Muscle of leg (tissue), 11 donors: ENCODE results near the gene PHF21A. TPM values are rescaled to one million over a fixed set of nuclear protein-coding genes. Genes with fewer than 3 reads are reported as not detected.
A peak's percentile ranks its signal among the peaks of the same experiment; 100 is the strongest.

Source experiments
- DNase-seq: peaks from one replicate; pipeline ENCODE4 v3.0.0; 2013
- H3K27ac ChIP-seq: one replicate; pipeline ENCODE4 v1.5.1; 2013; ENCODE audit warnings: mild to moderate bottlenecking, low read length, control low read depth
- H3K27me3 ChIP-seq: one replicate; pipeline ENCODE4 v1.6.1; 2013; ENCODE audit warnings: low read length; ENCODE audit not compliant: control insufficient read depth, insufficient read depth
- H3K36me3 ChIP-seq: one replicate; pipeline ENCODE4 v1.6.1; 2013; ENCODE audit warnings: low read length; ENCODE audit not compliant: control insufficient read depth, insufficient read depth
- H3K4me1 ChIP-seq: one replicate; pipeline ENCODE4 v1.6.1; 2013; ENCODE audit warnings: low read length; ENCODE audit not compliant: control insufficient read depth, insufficient read depth
- H3K4me3 ChIP-seq: one replicate; pipeline ENCODE4 v1.5.1; 2013; ENCODE audit warnings: low read length, control low read depth
- H3K9me3 ChIP-seq: replicated peaks from 2 replicates; pipeline ENCODE4 v1.6.1; 2013; ENCODE audit warnings: low read depth, low read length; ENCODE audit not compliant: control insufficient read depth
- WGBS: methylation state at CpG from one replicate; pipeline ENCODE4 v1.1.5; 2013; ENCODE audit warnings: missing lambda C conversion rate; ENCODE audit not compliant: insufficient coverage; 5-methylcytosine and 5-hydroxymethylcytosine counted together
- polyA plus RNA-seq, 8 donors: library from polyadenylated mRNA; unstranded; fragments of 120-200 nt; gene quantifications; one replicate each; pipeline versions ENCODE4 v1.2.1 to v1.2.3, GENCODE V29; 2013; ENCODE audit warnings: inconsistent platforms in 1 of 8, low replicate concordance in 1 of 8; ENCODE audit not compliant: insufficient read length in 8 of 8, insufficient read depth in 1 of 8
- total RNA-seq: library from RNA; stranded (reverse); fragments of 120-200 nt; gene quantifications from one replicate; pipeline ENCODE4 v1.2.4, GENCODE V29; 2013

PHF21A gene
- total and polyA plus RNA-seq, 9 donors, result 21.4 to 44.4 (median 32.0) TPM

DNA sequence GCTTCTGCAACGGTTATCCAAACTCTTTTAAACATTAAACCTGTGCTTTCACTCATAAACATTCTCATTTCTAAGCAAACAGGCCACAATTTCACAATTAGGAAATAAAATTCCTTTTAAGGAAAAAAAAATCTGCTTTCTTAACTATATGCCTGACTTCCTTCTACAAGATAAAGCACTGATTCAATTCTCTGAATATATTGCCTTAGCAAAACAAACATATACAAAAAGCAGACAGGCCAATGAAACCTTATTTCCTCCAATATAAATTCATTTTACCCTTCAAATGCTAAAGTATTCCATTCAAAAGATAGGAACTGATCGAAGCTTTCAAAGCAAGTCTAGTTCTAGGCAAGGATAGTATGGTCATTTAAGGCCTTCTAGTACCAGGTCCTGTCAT is 76.7 kb downstream of the PHF21A start:
- DNase-seq, result no peak
- Histone ChIP-seq H3K4me3 (no peak overlapping the region), H3K4me1 (peaks cover 8% of the 10 kb centered on the region), H3K27me3 (no peaks in the 10 kb centered on the region), H3K27ac (no peak overlapping the region), H3K9me3 (no peaks in the 10 kb centered on the region), H3K36me3 (no peaks in the 10 kb centered on the region)
- no CpG with 5 or more reads among the region's 2 CpGs for WGBS

DNA sequence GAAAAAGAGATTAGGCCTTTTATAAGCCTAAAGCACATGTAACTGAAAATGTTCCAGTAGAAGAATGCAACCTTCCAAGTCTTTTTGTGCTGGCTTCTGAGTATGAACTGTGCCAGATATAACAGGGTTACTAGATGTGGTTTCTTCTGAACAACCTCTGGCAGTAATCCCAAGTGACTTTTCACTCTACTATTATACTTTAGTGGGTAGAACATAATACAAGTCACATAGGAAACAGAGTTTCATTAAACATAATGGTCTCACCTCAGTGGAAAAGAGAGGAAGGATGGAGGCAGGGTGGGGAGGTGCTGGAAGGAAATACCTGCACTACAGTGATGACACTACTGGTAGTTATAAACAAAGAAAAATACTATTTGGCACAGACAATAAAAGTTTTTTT is 81.3 kb downstream of the PHF21A start:
- no peak overlapping the region for H3K4me3 ChIP-seq
- H3K27ac ChIP-seq, result no peak overlapping the region
- no peaks in the 10 kb centered on the region for H3K27me3 ChIP-seq
- DNase-seq, result peak; percentile 41
- no peaks in the 10 kb centered on the region for H3K36me3 ChIP-seq
- H3K4me1 ChIP-seq, result no peaks in the 10 kb centered on the region
- no peaks in the 10 kb centered on the region for H3K9me3 ChIP-seq

DNA sequence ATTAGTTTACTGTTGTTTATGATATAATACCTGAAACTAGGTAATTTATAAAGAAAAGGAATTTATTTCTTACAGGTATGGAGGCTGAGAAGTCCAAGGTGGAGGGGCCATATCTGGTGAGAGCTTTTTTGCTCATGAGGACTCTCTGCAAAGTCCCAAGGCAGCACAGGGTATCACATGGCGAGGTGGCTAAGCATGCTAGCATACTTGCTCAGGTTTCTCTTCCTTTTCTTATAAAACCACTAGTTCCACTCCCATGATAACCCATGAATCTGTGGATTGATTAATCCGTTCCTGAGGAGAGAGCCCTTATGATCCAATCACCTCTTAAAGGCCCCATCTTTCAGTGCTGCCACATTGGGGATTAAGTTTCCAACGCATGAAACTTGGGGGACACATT is 82.7 kb downstream of the PHF21A start:
- no peak for DNase-seq
- H3K36me3 ChIP-seq, result no peaks in the 10 kb centered on the region
- no peaks in the 10 kb centered on the region for H3K9me3 ChIP-seq
- no peak overlapping the region for H3K4me3 ChIP-seq
- no peak overlapping the region for H3K27ac ChIP-seq
- no peaks in the 10 kb centered on the region for H3K27me3 ChIP-seq
- H3K4me1 ChIP-seq, result no peaks in the 10 kb centered on the region
- 90% methylated on average over 2 of the region's 3 CpGs for WGBS

DNA sequence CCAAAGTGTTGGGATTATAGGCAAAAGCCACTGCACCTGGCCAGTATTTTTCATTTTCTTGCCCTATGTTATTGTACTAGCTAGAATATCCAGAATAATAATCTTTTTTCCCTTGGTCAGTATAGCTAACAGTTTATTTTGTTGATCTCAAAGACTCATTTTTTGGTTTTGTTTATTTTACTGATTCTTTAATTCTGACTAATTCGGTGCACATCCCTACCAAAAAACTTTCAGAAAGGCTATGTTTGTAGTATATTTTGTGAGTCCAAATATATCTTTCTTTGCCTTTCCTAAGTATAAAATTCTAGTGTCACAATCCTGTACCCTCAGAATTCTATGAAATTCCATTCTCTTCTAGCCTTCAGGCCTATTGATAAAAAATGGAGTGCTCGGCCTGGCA is 84.3 kb downstream of the PHF21A start:
- WGBS, result 83% methylated on average over 1 of the region's 2 CpGs
- Histone ChIP-seq H3K27ac (no peak overlapping the region), H3K36me3 (no peaks in the 10 kb centered on the region), H3K9me3 (no peaks in the 10 kb centered on the region), H3K4me1 (no peaks in the 10 kb centered on the region), H3K27me3 (no peaks in the 10 kb centered on the region), H3K4me3 (no peak overlapping the region)
- no peak for DNase-seq

DNA sequence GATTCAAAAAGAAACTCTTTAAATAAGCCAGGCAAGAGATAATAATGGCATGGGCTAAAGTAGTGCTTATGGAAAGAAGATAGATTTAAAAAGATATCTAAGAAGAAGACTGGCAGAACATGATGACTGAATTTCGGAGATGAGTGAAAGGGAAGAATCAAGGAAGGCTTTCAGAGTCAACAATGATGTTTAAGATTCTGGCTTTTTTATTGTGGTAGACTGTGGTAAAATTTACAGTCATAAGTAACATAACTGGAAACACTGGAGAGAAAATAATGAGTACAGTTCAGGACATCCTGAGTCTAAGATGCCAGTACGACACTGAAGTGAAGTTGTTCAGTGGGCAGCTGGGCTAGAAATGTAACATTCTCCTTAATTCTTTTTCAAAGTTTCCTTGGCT is 85.2 kb downstream of the PHF21A start:
- Histone ChIP-seq H3K27ac (no peak overlapping the region), H3K9me3 (no peaks in the 10 kb centered on the region), H3K4me1 (no peaks in the 10 kb centered on the region), H3K4me3 (no peak overlapping the region), H3K27me3 (no peaks in the 10 kb centered on the region), H3K36me3 (no peaks in the 10 kb centered on the region)
- WGBS, result 80% methylated on average over 1 of the region's 2 CpGs
- DNase-seq, result no peak

DNA sequence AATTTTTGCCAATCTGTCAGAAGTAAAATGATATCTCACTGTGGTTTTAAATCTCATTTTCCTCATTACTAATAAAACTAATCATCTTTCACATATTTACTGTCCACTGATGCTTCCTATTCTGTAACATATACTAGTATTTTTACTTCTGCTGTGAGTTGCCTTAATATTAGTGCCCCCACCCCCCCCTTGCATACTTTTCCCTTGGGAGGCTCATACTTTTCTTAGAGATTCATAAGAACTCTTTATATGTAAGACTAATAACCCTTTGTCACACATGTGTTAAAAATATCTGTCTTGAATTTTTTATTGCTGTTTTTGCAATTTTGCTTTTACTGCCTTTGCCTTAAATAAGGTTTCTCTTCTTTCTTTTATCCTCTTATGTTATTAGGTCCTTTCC is 87.2 kb downstream of the PHF21A start:
- H3K27ac ChIP-seq, result no peak overlapping the region
- no peak overlapping the region for H3K4me3 ChIP-seq
- H3K27me3 ChIP-seq, result no peaks in the 10 kb centered on the region
- no peak for DNase-seq
- no peaks in the 10 kb centered on the region for H3K4me1 ChIP-seq
- H3K9me3 ChIP-seq, result no peaks in the 10 kb centered on the region
- H3K36me3 ChIP-seq, result no peaks in the 10 kb centered on the region

DNA sequence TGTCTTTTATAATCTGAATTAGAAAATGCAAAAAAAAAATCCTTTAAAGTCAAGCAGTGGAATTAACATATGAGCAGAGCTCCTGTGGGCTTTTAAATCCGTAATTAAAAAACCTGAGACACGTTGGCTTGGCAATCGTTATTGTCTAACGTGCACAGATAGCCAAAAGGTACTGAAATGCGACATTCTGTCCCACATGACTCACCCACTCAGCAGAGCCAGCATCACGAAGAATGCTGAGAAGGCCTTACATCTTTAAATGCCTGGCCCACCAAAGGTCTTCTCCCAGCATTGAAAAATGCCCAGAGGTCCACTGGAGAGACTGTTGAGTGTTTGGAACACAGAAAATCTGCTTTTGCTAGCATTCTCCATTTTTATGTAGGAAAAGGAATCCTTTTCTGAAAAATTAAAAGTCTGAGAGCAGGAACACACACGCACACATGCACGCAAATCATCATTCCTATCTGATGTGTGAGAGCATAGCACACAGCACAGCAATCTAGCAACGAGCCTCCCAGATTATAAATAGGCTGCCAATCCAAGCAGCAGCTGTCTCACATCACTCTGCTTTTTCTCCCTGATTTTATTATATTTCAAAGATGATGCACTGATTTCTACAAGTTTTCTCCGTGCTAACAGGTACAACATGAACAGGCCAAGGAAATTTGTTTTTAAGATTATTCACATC is 94.5 kb downstream of the PHF21A start:
- Histone ChIP-seq H3K4me1 (peaks cover 4% of the 10 kb centered on the region), H3K4me3 (no peak overlapping the region), H3K36me3 (no peaks in the 10 kb centered on the region), H3K9me3 (no peaks in the 10 kb centered on the region), H3K27ac (no peak overlapping the region), H3K27me3 (no peaks in the 10 kb centered on the region)
- WGBS, result 44% methylated on average over 7 of the region's 10 CpGs
- DNase-seq, result peak; percentile 38

DNA sequence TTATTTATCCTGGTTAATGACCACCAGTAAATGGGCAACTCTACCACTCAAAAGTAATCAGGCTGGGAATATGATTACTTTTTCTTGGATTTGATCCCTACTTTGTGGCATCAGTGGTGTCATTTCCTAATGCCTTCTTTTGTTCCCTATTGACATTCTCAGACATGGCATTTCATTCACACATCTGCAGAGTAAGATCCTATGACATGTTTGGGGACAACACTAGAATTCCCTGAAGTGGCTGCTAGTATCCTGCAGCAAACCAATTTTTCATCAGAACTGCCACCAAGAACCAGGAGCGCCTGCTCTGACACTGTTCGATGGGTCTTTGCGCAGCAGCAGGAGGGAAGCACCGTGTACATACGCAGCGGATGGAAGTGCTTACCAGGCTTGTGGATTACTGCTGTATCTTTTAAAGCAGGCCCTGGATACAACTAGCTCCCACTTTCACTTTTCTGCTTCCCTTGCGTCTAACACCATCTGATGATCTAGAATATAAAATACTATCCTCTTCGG is 101.1 kb downstream of the PHF21A start:
- H3K4me3 ChIP-seq, result no peak overlapping the region
- no peaks in the 10 kb centered on the region for H3K27me3 ChIP-seq
- no peaks in the 10 kb centered on the region for H3K4me1 ChIP-seq
- no peak overlapping the region for H3K27ac ChIP-seq
- no peaks in the 10 kb centered on the region for H3K9me3 ChIP-seq
- no peak for DNase-seq
- 100% methylated on average over 1 of the region's 8 CpGs for WGBS
- peaks cover 5% of the 10 kb centered on the region for H3K36me3 ChIP-seq

DNA sequence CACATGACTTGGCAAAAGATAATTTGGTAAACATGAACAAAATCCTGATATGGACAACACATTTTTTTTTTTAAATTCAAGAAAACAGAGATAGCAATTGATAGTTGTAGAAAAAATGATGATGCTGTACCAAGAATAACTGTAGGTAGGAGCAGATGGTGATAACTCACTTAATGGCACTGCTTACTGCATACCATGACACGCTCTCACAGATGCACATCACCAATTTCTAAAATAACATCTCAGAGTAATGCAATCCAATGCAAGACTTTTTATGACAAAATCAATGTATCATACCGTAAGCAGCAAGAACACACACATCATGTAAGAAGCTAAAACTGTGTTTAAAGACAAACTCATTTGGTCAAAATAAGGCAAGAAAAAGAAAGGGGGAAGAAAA is 102.6 kb downstream of the PHF21A start:
- Histone ChIP-seq H3K27me3 (no peaks in the 10 kb centered on the region), H3K36me3 (peaks cover 5% of the 10 kb centered on the region), H3K27ac (no peak overlapping the region), H3K9me3 (peaks cover 3% of the 10 kb centered on the region), H3K4me1 (no peaks in the 10 kb centered on the region), H3K4me3 (no peak overlapping the region)
- WGBS, result 80% methylated on average over 1 of the region's 2 CpGs
- DNase-seq, result no peak

DNA sequence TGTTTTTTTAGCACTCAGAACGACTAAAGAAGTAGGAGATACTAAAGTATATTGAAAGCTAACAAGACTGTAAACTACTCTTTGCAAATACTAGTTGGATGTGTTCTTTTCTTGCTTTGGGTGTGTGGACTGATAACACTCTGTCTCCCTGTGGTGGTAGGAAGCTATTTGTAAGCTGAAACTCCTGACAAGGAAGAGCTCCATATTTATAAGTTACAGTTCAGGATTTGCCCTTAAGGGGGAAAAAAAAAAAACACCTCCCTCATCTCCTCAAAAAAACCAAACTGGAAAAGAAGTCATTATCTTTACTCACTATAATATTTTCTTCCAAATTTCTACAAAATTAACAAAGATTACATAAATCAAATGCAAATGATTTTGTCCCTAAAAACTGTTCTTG is 103.9 kb downstream of the PHF21A start:
- no peaks in the 10 kb centered on the region for H3K4me1 ChIP-seq
- peaks cover 3% of the 10 kb centered on the region for H3K9me3 ChIP-seq
- H3K27me3 ChIP-seq, result no peaks in the 10 kb centered on the region
- H3K36me3 ChIP-seq, result peaks cover 5% of the 10 kb centered on the region
- WGBS, result no CpG with 5 or more reads among the region's 1 CpG
- no peak for DNase-seq
- H3K4me3 ChIP-seq, result no peak overlapping the region
- H3K27ac ChIP-seq, result no peak overlapping the region

DNA sequence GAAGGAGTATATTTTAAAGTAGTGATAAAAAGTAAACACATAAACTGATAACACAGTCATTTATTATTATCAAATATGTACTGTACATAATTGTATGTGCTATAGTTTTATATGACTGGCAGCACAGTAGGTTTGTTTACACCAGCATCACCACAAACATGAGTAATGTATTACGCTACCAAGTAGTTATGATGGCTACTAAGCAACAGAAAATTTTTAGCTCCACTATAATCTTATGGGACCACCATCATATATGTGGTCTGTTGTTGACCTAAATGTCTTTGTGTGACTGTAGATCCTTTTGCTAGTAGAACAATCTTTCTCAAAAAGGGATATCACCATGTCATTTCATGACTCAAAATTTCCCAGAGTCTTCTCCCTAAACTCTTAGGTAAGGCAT is 105.3 kb downstream of the PHF21A start:
- H3K36me3 ChIP-seq, result peaks cover under 1% of the 10 kb centered on the region
- whole genome bisulfite sequencing, result no CpG with 5 or more reads among the region's 1 CpG
- H3K27ac ChIP-seq, result no peak overlapping the region
- no peak for DNase-seq
- H3K9me3 ChIP-seq, result peaks cover 3% of the 10 kb centered on the region
- no peaks in the 10 kb centered on the region for H3K4me1 ChIP-seq
- H3K4me3 ChIP-seq, result no peak overlapping the region
- no peaks in the 10 kb centered on the region for H3K27me3 ChIP-seq
